NCI-H69 (cell line): Measurements from ENCODE around the gene AUTS2.
A peak's percentile ranks its signal among the peaks of the same experiment; 100 is the strongest.

Experiments
- DNase-seq: peaks from one replicate; lab custom pipeline; 2025; lab: John Stamatoyannopoulos, UW

The AUTS2 gene

GRCh38 chr7:69598081-69598486, at the start of gene AUTS2:
Gene AUTS2, plus strand, starts transcription at chr7:69598475. Its CDS starts 1,179 bp downstream, at chr7:69599654.
- peak; percentile 99 for DNase-seq

- no peak for DNase-seq
Measured at GRCh38 chr7:69550991-69551390, 47.3 kb upstream of the AUTS2 start.

- DNase-seq = peak; percentile 46
Measured at GRCh38 chr7:69553190-69553589, 45.1 kb upstream of the AUTS2 start.

GRCh38 chr7:69561266-69561960, 36.9 kb upstream of the AUTS2 start:
- DNase-seq = no peak

GRCh38 chr7:69564454-69565417, 33.5 kb upstream of the AUTS2 start:
- DNase-seq = peak; percentile 95

- peak; percentile 66 for DNase-seq
Measured at GRCh38 chr7:69567800-69568199, 30.5 kb upstream of the AUTS2 start.

- peak; percentile 22 for DNase-seq
Measured at GRCh38 chr7:69568266-69568665, 30.0 kb upstream of the AUTS2 start.

- DNase-seq = no peak
Measured at GRCh38 chr7:69575651-69576050, 22.6 kb upstream of the AUTS2 start.

GRCh38 chr7:69577221-69577620, 21.1 kb upstream of the AUTS2 start:
- peak; percentile 28 for DNase-seq

- DNase-seq = peak; percentile 6
Measured at GRCh38 chr7:69585169-69585568, 13.1 kb upstream of the AUTS2 start.

GRCh38 chr7:69586321-69586720, 12.0 kb upstream of the AUTS2 start:
- no peak for DNase-seq

- no peak for DNase-seq
Measured at GRCh38 chr7:69588773-69589172, 9.5 kb upstream of the AUTS2 start.

- DNase-seq = no peak
Measured at GRCh38 chr7:69591805-69592204, 6.5 kb upstream of the AUTS2 start.

GRCh38 chr7:69593511-69593910, 4.8 kb upstream of the AUTS2 start:
- no peak for DNase-seq

- DNase-seq = no peak
Measured at GRCh38 chr7:69595415-69595814, 2.9 kb upstream of the AUTS2 start.

- DNase-seq = no peak
Measured at GRCh38 chr7:69596056-69596455, 2.2 kb upstream of the AUTS2 start.

- no peak for DNase-seq
Measured at GRCh38 chr7:69596723-69597277, 1.5 kb upstream of the AUTS2 start.

GRCh38 chr7:69597278-69598076, 798 bp upstream of the AUTS2 start:
- DNase-seq = peak; percentile 80

- peak; percentile 89 for DNase-seq
Measured at GRCh38 chr7:69598487-69599285, 411 bp downstream of the AUTS2 start.

- DNase-seq = peak; percentile 72
Measured at GRCh38 chr7:69599286-69599954, 1.1 kb downstream of the AUTS2 start.
